Activated effector memory CD4-positive, alpha-beta T cell treated with Interleukin-2 at 50 U/mL for 16 hours (primary cell): ENCODE measurements around the gene KIZ.

Experiments used
- DNase-seq: peaks from one replicate; pipeline ENCODE4 v3.0.0-alpha.2; 2020

KIZ gene

GRCh38 chr20:21105429-21106170 lies 20.3 kb upstream of the KIZ start:
- no peak for DNase-seq

GRCh38 chr20:21106171-21107017 lies 19.5 kb upstream of the KIZ start, which contains the start of gene LINC00237:
TSS of gene LINC00237 (minus strand) at chr20:21106358.
- no peak for DNase-seq

DNA sequence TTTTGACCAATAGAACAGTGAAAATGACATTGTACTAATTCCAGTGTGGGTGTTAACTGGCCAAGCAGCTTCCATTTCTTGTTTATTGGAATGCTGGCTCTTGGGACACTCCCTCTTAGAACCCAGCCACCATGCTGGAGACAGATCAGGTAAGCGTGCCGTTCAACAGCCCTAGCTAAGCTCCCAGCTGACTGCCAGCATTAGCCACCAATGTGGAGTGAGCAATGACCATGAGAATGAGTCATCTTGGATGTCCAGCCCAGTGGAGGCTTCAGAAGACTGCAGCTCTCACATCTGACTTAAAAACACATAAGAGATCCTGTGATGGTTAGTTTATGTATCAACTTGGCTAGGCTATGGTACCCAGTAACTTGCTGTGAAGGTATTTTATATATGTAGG lies 16.7 kb upstream of the KIZ start:
- DNase-seq: no peak

DNA sequence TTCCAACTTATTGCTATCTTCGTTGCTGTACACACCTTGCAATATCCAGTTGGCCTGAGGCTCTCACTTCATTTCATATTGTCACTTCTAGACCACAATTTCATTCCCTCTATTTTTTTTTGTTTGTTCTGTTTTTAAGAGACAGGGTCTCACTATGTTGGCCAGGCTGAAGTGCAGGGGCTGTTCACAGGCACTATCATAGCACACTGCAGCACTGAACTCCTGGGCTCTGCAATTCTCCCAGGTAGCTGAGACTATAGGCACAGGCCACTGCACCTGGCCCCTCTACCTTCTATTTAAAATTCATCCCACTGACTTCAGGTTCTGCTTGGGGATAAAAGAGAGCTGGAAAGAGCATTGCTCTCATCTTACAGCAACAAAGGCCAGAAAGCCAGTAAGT lies 15.1 kb upstream of the KIZ start:
- DNase-seq: no peak

DNA sequence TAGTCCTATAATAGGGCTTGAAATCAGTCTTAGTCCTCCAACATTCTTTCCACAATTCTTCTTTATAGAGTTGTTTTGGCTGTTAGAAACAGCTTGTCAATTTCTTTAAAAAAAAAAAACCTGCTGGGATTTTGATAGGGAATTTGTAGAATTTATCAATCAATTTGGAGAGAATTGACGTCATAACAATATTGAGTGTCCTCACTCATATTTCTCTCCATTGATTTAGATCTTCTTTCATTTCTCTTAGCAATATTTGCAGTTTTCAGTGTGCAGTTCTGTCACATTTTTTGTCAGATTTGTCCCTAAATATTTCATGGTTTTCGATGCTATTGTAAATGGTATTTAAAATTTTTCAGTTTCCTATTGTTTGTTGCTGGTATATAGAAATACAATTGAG lies 14.5 kb upstream of the KIZ start:
- no peak for DNase-seq

DNA sequence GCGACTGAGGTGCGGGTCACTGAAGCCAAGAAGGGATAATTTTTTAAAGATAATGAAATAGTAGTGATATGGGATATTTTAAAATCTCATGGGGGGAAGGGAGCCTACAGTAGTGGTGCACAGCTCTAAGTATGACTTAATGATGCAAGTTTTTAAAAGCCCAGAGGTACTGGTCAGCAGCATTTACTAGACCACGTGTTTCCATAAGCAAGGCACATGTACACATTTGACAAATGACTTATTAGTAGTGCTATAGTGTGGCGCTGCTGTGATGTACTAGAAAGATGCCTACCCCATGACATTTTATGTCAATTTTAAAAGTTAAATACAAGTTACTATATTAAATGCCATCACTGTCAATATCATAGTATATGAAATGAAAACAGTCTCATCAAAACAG lies 12.2 kb upstream of the KIZ start:
- no peak for DNase-seq

- no peak for DNase-seq
These were observed 11.3 kb upstream of the KIZ start for GRCh38 chr20:21114584-21114983.

DNA sequence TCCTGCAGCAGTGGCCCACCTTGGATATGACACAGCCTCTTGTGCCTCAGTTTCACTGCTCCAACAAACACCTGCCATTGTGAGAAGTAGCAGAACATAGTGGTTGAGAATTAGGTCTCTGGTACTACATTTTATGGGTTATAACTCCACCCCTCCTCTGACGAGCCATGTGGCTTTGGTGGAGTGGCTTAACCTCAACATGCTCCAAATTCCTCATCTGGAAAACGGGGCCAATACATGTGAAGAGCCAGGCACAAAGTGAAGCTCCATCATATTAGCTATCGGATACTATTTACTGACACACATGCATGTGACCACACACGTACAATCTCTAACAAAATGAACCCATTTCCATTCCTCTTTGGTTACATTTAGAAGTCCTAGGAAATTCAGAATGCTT lies 8.4 kb upstream of the KIZ start:
- DNase-seq: no peak

DNA sequence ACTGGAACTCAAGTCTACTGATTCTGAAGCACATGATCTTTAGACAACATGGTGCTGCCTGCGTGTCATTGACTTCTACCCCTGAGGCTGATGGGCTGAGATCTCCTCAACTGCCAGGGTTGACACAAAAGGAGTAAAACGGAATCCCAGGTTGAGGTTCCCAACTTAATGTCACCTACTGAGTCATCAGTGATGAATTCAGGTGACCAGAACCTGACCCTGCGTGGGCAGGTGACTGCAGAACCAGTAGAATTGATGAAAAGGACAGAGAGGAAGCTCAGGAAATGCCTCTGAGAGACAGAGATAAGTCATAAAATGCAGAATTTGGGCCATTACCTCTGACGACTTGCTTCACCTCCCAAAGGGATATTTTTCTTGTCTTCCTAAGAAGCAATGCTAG lies 7.7 kb upstream of the KIZ start:
- DNase-seq: no peak

GRCh38 chr20:21118782-21119181 lies 7.1 kb upstream of the KIZ start:
- DNase-seq: no peak

GRCh38 chr20:21124190-21124589 lies 1.7 kb upstream of the KIZ start:
- DNase-seq: no peak

DNA sequence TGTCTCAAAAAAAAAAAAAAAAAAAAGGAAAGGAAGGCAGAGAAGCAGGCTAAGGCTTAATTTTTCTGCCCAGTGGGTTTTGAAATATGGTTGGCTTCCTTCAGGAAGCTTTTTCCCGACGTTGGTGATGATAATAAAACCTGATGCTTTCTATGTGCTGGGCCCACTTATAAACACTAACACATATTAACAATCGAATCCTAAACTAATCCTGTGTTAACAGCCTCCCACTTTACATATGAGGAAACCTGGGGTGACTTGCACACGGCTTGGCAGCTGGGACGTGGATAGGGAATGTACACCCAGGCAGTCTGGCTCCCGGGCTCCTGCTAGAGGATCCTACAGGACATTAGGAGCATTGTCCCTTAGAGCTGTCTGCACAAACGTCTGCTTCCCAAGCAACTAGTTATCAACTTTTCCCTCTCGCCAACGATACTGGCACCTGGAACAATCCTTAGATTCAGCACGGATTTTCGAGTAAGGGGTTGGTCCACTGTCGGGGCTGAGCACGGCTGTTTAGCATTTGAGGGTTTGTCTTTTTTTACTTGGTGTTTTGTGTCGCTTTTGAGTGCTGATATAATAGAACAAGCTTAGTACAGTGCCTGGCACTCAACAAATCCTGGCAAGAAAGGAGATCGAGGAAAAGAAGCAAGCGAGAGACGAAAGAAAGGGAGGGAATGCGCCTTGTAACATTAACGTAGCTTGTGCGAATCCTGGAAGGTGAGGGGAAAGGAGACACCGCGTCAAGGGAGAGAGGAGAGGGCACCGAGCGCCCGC lies 622 bp upstream of the KIZ start:
- DNase-seq: no peak

- no peak for DNase-seq
These were observed 644 bp downstream of the KIZ start for GRCh38 chr20:21126581-21126870.

DNA sequence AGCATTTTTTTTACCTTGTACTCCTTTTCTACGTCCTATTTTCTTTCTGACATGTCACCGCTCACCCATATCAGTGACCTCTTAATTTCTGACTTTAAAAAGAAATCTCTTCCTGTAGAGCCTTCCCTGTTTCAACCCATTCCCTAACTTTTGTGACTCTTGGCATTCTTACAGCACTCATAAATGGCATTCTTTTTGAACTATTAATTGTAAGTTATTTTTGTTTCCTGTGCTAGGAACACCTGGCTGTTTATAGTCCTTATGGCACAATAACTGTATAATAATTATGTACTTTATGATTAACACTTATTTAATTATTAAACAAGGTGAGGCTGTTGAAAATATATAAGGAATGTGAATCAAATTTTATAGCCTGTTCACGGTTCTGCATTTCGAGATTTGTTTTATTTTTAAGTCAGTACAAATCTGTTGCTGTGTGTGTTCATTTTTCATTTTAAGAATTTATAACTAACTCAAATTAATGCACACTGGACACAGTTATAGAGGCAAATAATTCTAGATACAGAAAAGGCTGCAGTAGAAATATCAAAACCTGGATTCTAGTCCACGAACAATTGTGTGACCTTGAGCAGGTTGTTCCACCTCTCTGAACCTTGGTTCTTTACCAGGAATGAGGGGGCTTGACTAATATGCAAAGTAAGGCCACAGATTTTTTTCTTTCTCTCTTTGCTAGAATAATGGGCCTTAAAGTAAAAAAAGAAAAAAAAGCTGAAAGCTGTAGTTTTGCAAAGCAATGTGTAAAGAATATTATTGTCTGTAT lies 1.5 kb downstream of the KIZ start:
- no peak for DNase-seq

DNA sequence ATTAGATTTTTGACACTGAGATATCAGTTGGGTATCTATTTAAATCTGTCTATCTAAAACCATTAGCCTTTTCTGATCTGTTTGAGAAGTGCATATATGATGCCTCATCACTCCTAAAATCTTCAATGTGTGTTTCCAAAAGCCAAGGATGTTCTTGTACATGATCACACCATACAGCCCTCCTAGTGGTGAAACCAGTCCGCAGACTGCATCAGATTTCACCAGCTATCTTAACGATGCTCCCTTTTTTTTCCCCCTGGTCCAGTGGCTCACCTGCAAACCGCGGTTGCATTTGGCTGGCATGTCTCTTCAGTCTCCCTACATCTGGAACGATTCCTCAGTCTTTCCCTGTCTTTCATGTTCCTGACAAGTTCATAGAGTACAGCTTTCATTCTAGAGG lies 4.0 kb downstream of the KIZ start:
- DNase-seq: no peak

DNA sequence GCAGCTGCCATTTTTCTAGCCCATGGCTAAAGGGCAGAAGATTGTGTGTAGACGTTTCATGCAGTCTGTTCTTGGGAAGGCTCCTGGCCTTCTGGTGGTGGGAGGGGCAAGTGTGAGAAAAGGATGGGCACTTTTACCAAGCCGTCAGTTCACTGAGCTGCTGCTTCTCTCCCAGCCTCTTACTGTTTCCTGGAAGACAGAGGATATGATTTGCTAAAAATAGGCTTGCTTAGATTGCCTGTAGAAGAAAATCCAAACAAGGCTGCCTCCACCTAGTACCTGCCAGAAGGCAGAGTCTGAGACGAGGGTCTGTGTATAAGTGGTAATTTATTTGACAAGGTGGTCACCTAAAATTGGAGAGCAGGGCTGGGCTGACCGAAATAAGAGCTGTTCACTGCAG lies 7.5 kb downstream of the KIZ start:
- no peak for DNase-seq

- no peak for DNase-seq
These were observed 8.2 kb downstream of the KIZ start for GRCh38 chr20:21133917-21134622.

DNA sequence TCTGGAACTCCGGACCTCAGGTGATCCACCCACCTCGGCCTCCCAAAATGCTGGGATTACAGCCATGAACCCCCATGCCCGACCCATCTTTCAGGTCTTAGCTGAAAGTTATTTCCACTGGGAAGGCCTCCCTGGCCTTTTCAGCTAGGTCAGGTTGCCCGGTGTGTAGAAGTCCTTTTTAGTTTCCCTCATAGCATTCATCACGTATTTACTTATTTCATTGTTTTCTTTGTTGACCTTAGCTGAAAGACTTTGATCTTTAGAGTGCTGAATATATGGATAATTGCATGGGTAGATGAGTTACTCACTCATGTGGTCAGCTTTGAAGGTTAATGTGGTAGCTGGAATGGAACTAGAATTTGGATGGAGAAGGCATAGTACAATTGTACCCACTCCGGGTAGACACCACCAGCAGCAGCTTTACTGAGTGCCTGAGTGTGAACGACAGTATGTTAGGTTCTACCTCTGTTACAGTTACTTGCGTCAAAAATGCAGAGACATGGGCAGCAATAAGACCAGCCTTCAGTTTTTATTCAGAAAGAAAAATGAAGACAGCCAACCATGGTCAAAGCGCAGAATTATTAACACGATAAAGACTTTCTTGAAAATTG lies 9.1 kb downstream of the KIZ start:
- no peak for DNase-seq

DNA sequence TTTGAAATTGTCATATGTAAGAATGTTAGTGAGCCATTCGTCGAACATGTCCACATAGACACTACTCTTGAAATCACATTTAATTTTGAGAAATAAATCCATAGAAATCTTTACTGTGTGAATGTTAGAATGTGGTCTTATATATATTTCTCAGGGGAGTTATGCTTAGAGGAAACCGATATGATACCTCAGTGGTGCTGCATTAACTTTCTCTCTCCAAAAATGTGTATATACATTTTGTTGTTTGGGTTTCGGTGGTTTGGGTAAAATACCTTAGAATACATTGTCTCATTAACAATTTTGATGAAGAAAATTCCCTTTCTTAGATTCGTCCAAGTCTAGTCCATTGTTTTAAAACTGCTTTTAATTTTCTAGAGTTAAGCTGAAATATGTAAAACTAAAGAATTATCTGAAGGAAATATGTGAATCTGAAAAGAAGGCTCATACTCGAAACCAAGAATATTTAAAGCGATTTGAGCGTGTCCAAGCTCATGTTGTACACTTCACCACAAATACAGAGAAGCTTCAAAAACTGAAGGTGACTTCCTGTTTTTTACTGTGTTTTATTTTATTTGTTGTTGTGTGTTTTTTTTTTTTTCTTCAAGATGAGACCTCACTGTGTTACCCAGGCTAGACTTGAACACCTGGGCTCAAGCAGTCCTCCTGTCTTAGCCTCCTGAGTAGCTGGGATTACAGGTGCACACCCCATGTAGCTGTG lies 10.3 kb downstream of the KIZ start:
- no peak for DNase-seq

DNA sequence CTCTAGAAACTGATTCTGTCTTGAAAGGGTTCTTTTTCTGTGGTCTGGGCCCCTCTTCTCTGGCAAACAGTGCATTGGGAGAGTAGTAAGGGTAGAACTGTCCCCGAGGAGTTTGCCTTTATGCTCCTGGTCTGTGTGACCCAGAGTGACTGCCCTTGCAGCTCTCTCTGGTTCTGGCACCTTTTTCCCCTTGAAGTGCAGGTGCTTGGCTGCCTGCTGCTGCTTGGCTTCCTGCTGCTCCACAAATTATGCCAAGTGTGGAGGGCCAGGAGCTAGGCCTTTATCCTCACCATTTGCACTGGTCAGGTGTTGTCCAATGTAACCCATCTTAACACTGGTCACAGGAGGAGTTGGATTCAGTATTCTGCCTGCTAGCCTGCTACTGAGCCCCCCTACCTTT lies 11.2 kb downstream of the KIZ start:
- no peak for DNase-seq

DNA sequence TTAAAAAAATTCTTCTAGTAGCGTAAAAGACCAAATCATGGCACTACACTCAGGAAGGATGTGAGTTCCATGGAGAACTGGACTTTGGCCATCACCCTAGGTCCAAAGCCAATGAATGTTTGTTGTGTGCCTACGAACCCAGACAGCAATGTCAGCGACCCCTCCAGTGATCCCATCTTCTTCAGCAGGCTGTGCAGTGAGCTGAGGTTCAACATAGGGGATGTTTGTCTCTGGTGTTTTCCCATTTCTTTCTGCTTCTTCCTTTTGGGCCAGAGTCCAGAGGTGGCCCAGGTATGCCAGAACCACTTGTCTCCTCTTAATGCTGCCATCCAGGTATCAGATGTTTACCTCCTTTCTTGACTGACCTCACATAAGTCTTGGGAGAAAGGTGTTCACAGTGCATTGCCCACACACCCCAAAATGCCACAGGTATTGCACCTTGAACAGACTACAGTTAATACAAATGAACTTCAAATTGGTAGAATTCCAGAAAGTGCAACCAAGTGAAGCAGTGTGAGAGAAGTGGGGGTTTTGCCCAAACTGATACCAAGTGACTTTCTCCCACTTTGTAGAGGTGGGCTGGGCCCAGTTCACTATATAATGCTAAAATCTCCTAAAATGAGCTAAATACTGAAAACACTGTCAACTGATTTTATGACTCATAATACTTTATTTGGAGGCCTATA lies 14.1 kb downstream of the KIZ start:
- no peak for DNase-seq
